Muscle layer of colon (tissue), 2 donors: Measurements from ENCODE around the gene PRKRIP1.
"Not testable (repeated sequence)": the region's sequence is repeated elsewhere in the genome, so short reads cannot be mapped to it uniquely, and the experiment has no call there.

ENCODE experiments used
- H3K27ac ChIP-seq: one replicate; pipeline ENCODE4 v1.7.0; 2013; ENCODE audit warnings: low read depth, mild to moderate bottlenecking, low read length, moderate library complexity
- H3K27me3 ChIP-seq, 2 donors: one replicate each; pipeline ENCODE4 v1.7.0; 2013; ENCODE audit warnings: low read length in 2 of 2, mild to moderate bottlenecking in 2 of 2; ENCODE audit not compliant: insufficient read depth in 2 of 2, control insufficient read depth in 1 of 2
- H3K36me3 ChIP-seq: one replicate; pipeline ENCODE4 v1.7.0; 2013; ENCODE audit warnings: mild to moderate bottlenecking, low read length; ENCODE audit not compliant: insufficient read depth
- H3K4me1 ChIP-seq: one replicate; pipeline ENCODE4 v1.7.0; 2013; ENCODE audit warnings: mild to moderate bottlenecking, low read length; ENCODE audit not compliant: insufficient read depth
- H3K4me3 ChIP-seq, 2 donors: one replicate each; pipeline ENCODE4 v1.7.0; 2013; ENCODE audit warnings: low read length in 2 of 2, low read depth in 1 of 2, mild to moderate bottlenecking in 1 of 2, moderate library complexity in 1 of 2
- H3K9ac ChIP-seq: one replicate; pipeline ENCODE4 v1.7.0; 2013; ENCODE audit warnings: low read length
- H3K9me3 ChIP-seq: one replicate; pipeline ENCODE4 v1.7.0; 2013; ENCODE audit warnings: mild to moderate bottlenecking, low read length
- donor health status: abdominal sarcoma.
- donor health status: Adenocarcinoma of cecum.

PRKRIP1 gene

GRCh38 chr7:102395873-102396709, at the start of gene PRKRIP1:
PRKRIP1 (plus strand) TSS chr7:102396363; CDS start chr7:102396412, 49 bp downstream.
- Histone ChIP-seq H3K27ac (peak within 1 kb of the TSS; percentile 83), H3K9ac (peak within 1 kb of the TSS; percentile 97), H3K9me3 (no peaks in the 10 kb centered on the region), H3K27me3 (no peaks in the 10 kb centered on the region), H3K4me3 (peak within 1 kb of the TSS; percentile 44 to 98), H3K36me3 (peaks cover 22% of the 10 kb centered on the region), H3K4me1 (peaks cover 10% of the 10 kb centered on the region)

- not testable (repeated sequence) for H3K9ac ChIP-seq
Observed at GRCh38 chr7:102346983-102347382, 49.2 kb upstream of the PRKRIP1 start.

GRCh38 chr7:102356344-102356743, 39.8 kb upstream of the PRKRIP1 start, which contains the start of gene SPDYE6:
SPDYE6 (minus strand) TSS chr7:102356444; CDS start chr7:102356023, 421 bp downstream.
- H3K4me1 ChIP-seq, H3K9me3 ChIP-seq: not testable (repeated sequence)

More at GRCh38 chr7:102346983-102347382, 49.2 kb upstream of the PRKRIP1 start:
- not testable (repeated sequence) for H3K4me3 ChIP-seq, H3K36me3 ChIP-seq, H3K27ac ChIP-seq, H3K27me3 ChIP-seq, H3K4me1 ChIP-seq, H3K9me3 ChIP-seq

GRCh38 chr7:102363549-102364393, 32.4 kb upstream of the PRKRIP1 start:
- H3K9me3 ChIP-seq, H3K4me1 ChIP-seq, H3K27me3 ChIP-seq, H3K36me3 ChIP-seq: not testable (repeated sequence)
- H3K9ac ChIP-seq, result peak overlapping the region; percentile 27
- H3K4me3 ChIP-seq, result peak overlapping the region; percentile 49 to 54
- H3K27ac ChIP-seq, result peak overlapping the region; percentile 44

More at GRCh38 chr7:102356344-102356743, 39.8 kb upstream of the PRKRIP1 start, which contains the start of gene SPDYE6:
- H3K27ac ChIP-seq, H3K36me3 ChIP-seq, H3K27me3 ChIP-seq, H3K4me3 ChIP-seq, H3K9ac ChIP-seq: not testable (repeated sequence)

GRCh38 chr7:102364394-102364886, 31.7 kb upstream of the PRKRIP1 start:
- H3K27me3 ChIP-seq, H3K9ac ChIP-seq: not testable (repeated sequence)
- H3K27ac ChIP-seq, result peak overlapping the region; percentile 44

GRCh38 chr7:102365390-102365789, 30.8 kb upstream of the PRKRIP1 start:
- not testable (repeated sequence) for H3K9ac ChIP-seq, H3K9me3 ChIP-seq, H3K4me1 ChIP-seq, H3K27me3 ChIP-seq, H3K4me3 ChIP-seq, H3K36me3 ChIP-seq, H3K27ac ChIP-seq

More at GRCh38 chr7:102364394-102364886, 31.7 kb upstream of the PRKRIP1 start:
- not testable (repeated sequence) for H3K36me3 ChIP-seq, H3K4me1 ChIP-seq, H3K9me3 ChIP-seq
- peak overlapping the region; percentile 49 to 54 for H3K4me3 ChIP-seq

GRCh38 chr7:102370038-102370437, 26.1 kb upstream of the PRKRIP1 start:
- not testable (repeated sequence) for H3K9me3 ChIP-seq, H3K4me3 ChIP-seq, H3K4me1 ChIP-seq, H3K36me3 ChIP-seq, H3K9ac ChIP-seq, H3K27me3 ChIP-seq, H3K27ac ChIP-seq

- not testable (repeated sequence) for H3K4me1 ChIP-seq, H3K9ac ChIP-seq, H3K9me3 ChIP-seq, H3K4me3 ChIP-seq, H3K27ac ChIP-seq, H3K27me3 ChIP-seq
- peaks cover 11% of the 10 kb centered on the region for H3K36me3 ChIP-seq
Observed at GRCh38 chr7:102372796-102373195, 23.4 kb upstream of the PRKRIP1 start.

- Histone ChIP-seq H3K36me3 (peaks cover 35% of the 10 kb centered on the region), H3K27me3 (no peaks in the 10 kb centered on the region), H3K4me3 (no peak overlapping the region), H3K27ac (no peak overlapping the region), H3K9ac (no peak overlapping the region), H3K4me1 (no peaks in the 10 kb centered on the region), H3K9me3 (no peaks in the 10 kb centered on the region)
Observed at GRCh38 chr7:102376964-102377466, 19.1 kb upstream of the PRKRIP1 start.

GRCh38 chr7:102380837-102381236, 15.3 kb upstream of the PRKRIP1 start:
- H3K4me1 ChIP-seq, H3K9ac ChIP-seq, H3K27me3 ChIP-seq, H3K27ac ChIP-seq, H3K4me3 ChIP-seq, H3K9me3 ChIP-seq: not testable (repeated sequence)
- peaks cover 35% of the 10 kb centered on the region for H3K36me3 ChIP-seq

- H3K4me1 ChIP-seq, H3K9ac ChIP-seq, H3K4me3 ChIP-seq, H3K27me3 ChIP-seq, H3K9me3 ChIP-seq, H3K27ac ChIP-seq: not testable (repeated sequence)
- peaks cover 33% of the 10 kb centered on the region for H3K36me3 ChIP-seq
Observed at GRCh38 chr7:102381696-102382425, 14.3 kb upstream of the PRKRIP1 start.
